DMS 273 (cell line): ENCODE results near the gene PFKL.
"Not testable (repeated sequence)": the region's sequence is repeated elsewhere in the genome, so short reads cannot be mapped to it uniquely, and the experiment has no call there.

Source experiments
- DNase-seq: peaks from one replicate; lab custom pipeline; 2025; ENCODE audit not compliant: unreplicated experiment; lab: John Stamatoyannopoulos, UW

PFKL gene

GRCh38 chr21:44294391-44295162 is 5.3 kb upstream of the PFKL start:
- DNase-seq, result no peak

- peak; percentile 54 for DNase-seq
Observed at GRCh38 chr21:44295163-44295573, 4.7 kb upstream of the PFKL start.

- no peak for DNase-seq
Observed at GRCh38 chr21:44295646-44296045, 4.2 kb upstream of the PFKL start.

- no peak for DNase-seq
Observed at GRCh38 chr21:44296103-44296519, 3.7 kb upstream of the PFKL start.

- no peak for DNase-seq
Observed at GRCh38 chr21:44296916-44297315, 2.9 kb upstream of the PFKL start.

DNA sequence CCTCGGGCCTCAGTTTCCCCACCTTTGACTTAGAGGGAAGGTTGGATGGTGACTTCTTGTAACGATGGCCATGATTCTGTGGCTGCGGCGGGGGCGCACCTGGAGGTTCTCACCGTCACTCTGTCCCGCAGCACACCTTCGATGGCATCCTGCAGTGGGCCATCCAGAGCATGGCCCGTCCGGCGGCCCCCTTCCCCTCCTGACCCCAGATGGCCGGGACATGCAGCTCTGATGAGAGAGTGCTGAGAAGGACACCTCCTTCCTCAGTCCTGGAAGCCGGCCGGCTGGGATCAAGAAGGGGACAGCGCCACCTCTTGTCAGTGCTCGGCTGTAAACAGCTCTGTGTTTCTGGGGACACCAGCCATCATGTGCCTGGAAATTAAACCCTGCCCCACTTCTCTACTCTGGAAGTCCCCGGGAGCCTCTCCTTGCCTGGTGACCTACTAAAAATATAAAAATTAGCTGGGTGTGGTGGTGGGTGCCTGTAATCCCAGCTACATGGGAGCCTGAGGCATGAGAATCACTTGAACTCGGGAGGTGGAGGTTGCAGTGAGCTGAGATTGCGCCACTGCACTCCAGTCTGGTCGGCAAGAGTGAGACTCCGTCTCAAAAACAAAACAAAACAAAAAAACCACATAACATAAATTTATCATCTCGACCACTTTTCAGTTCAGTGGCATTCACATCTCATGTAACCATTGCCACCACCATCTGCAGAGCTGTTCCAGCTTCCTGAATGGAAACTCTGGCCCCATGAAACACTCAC is 2.1 kb upstream of the PFKL start:
- DNase-seq, result peak; percentile 89

GRCh38 chr21:44298301-44298700 is 1.6 kb upstream of the PFKL start:
- no peak for DNase-seq

GRCh38 chr21:44299085-44299457 is 782 bp upstream of the PFKL start:
- no peak for DNase-seq

GRCh38 chr21:44300262-44300959 is 558 bp downstream of the PFKL start:
- peak; percentile 78 for DNase-seq

DNA sequence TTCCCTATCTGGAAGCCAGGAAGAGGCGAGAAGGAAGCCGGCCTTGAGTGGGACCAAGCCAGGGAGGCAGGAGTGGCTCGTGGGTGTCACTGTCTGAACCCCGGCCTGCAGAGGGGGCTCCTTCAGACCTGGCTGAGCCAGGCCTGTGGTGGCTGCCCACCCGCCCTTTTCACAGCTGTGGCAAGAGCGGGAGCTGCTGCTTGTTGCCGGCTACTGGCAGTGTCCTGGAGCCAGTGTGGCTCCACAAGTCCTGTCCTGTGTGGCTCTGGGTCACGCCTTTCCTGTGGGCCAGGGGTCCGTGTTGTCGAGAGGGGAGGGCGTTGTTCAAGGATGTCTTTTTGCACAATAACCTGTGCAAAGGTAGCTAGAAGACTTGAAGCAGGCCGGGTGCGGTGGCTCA is 1.3 kb downstream of the PFKL start:
- DNase-seq, result no peak

DNA sequence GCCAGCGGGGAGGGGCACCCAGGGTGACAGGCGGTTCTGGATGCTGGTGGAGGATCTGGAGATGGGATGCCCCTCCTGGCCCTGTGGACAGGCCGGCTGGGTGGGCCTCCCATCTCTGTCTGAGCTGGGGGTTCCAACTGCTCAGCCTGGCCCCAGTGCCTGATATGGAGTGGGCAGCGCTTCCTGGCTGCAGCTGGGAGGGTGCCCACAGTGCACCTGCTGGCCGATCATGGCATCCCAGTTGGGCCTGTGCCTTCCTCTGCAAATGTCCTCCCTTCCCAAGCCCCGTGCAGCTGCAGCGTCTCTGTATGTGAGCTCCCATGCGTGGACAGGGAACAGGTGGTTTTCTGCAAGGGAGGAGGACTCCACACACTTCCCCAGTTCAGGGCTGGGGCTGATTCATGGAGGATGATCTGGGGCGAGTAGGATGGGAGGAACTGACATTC is 2.1 kb downstream of the PFKL start:
- DNase-seq, result peak; percentile 44

DNA sequence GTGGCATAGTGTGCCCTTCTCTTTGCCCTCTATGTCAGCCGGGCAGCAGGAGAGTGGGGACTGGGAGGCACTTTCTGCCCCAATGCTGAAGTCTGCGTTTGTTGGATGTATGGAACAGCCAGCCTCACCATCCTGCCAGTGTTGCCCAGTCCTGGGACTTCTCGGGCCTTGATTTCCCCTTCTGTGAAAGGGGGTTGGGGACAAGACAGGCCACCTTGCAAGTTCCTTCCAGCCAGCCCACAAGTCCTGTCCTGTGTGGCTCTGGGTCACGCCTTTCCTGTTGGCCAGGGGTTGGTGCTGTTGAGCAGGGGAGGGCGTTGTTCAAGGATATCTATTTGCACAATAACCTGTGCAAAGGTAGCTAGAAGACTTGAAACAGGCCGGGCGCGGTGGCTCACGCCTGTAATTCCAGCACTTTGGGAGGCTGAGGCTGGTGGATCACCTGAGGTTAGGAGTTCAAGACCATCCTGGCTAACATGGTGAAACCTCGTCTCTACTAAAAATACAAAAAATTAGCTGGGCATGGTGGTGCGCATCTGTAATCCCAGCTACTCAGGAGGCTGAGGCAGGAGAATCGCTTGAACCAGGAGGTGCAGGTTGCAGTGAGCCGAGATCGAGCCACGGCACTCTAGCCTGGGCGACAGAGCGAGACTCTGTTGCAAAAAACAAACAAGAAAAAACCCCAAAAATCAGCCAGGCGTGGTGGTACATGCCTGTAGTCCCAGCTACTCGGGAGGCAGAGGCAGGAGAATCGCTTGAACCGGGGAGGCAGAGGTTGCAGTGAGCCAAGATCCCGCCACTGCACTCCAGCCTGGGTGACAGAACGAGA is 2.9 kb downstream of the PFKL start:
- not testable (repeated sequence) for DNase-seq

- DNase-seq, result no peak
Observed at GRCh38 chr21:44303490-44303981, 3.7 kb downstream of the PFKL start.

DNA sequence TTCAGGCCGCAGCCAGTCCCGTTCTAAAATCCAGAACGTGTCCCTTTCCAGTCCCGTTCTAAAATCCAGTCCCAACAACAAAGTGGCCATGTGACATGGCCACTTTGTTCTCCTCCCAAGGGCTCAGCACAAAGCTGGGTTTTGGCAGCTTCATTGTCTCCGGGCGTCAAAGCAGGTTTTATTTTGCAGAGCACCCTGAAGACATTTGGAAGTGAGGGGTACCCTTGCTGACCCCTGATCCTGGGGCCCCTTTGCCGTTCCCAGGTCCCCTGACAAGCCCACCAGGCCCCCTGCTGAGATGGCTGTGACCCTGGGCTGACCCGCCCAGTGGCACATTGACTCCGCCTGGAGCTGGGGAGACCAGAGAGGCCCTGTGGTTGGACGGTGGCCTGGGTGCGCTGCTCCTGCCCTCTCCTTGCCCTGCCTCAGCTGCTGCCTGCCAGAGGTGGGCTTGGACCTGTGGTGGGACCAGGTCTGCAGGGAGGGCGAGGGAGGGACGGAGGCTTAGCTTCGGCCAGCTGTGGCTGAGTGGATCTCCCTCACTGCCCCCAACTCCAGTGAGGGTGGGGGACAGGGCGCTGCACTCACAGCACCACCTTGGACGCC is 4.3 kb downstream of the PFKL start:
- DNase-seq, result no peak

DNA sequence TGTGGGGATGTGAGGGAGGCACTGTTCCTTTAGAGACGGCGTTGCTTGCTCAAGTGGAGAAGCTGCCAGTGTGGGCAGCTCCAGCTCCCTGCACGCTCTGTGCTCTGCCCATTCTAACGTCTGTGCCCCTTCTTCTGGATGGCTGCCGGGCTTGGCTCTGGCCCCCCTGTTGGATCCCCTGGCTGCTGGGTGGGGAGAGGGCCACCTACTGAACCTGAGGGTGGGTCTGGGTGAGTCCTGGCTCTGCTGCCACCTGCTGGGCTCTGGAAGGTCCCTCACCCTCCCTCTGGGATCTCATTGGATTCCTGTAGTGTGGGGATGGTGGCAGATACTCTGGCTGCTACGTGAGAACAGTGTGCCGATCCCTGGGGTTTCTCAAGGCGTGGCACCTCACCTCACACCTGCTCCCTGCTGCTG is 5.0 kb downstream of the PFKL start:
- DNase-seq, result peak; percentile 66

DNA sequence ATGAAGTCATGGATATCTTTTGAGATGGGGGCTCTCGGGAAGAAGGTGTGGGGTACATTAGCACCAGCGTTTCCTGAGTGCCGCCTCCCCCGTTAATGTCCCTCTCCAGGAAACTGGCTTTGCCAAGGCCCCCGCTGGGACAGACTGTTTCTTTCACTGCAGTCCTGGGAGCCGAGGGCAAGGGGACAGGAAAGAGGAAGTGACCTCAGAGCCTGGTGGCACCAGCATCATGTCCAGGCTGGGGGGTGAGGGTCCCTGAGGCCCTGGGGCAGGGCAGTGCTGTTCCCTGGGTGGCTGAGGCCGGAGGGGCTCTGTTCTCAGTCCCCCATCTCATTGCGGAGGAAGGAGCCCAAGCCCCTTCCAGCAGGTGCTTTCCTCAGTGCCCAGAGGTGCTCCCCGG is 5.8 kb downstream of the PFKL start:
- no peak for DNase-seq

DNA sequence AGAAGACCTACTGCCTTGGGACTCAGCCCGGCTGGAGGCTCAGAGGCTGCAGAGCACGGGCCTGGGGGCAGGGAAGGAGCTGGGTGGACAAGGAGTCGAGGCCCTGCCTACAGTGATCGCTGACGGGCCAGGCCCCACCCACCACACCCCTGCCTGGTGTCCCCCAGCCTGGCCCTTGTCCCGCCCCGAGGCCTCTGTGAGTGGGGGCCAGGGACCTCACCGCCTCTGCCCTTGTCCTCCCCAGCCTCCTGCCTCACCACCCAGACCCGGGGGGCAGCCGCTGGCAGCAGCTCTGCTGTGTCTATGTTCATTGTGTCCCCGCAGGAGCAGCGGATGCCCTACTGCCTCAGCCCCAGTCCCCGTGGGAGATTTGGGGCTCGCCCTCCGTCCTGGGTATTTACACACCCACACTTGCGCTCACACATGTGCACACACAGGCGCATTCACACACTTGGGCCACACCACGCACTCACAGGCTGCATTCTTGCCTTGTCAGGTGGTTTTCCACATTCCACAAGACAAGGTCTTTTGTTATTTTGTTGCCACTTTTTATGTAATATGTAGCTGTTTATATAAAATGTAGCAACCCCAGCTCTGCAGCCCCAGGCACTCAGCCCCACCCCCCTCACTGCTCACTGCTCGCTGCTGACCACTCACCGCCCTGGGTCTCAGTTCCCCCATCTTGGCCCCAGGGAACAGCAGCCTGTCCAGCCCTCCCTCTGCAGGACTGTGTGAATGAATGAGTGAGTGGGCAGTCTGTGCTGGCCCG is 7.3 kb downstream of the PFKL start:
- no peak for DNase-seq

GRCh38 chr21:44310628-44311507 is 11.0 kb downstream of the PFKL start:
- peak; percentile 18 for DNase-seq

DNA sequence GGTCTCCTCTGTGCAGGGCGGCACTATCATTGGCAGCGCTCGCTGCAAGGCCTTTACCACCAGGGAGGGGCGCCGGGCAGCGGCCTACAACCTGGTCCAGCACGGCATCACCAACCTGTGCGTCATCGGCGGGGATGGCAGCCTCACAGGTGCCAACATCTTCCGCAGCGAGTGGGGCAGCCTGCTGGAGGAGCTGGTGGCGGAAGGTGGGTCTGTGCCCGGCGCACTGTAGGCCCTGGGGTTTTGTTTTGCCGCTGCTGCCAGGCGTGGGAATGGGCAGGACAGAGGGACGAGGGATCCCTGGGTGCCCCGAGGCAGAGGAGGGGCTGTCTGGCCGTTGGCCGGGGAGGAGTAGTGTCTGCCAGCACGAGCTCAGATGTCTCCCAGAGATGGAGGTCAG is 12.2 kb downstream of the PFKL start:
- no peak for DNase-seq
